SU-DHL-6 (cell line): Measurements from ENCODE around the gene GNAO1.

Source experiments
- CTCF ChIP-seq: fragments of 200-600 bp; sonication (generic); IDR thresholded peaks from one replicate; pipeline ENCODE4 v1.5.1; 2017; ENCODE audit warnings: antibody characterized with exemption, mild to moderate bottlenecking, low read length, moderate library complexity; ENCODE audit not compliant: insufficient read depth, poor library complexity, severe bottlenecking
- EZH2phosphoT487 ChIP-seq: fragments of 200-600 bp; sonication (generic), shearing (Covaris generic); conservative IDR thresholded peaks from 2 replicates; pipeline ENCODE4 v1.6.1; 2018; ENCODE audit warnings: mild to moderate bottlenecking, antibody characterized with exemption, low read length, moderate library complexity, mixed read lengths

GRCh38 chr16:56370875-56371659, 179.8 kb downstream of the GNAO1 start:
- TF ChIP-seq CTCF (no peak), EZH2phosphoT487 (no peak)
